Measurements from ENCODE around the gene STK11. TPM values are rescaled to one million over a fixed set of nuclear protein-coding genes. Genes with fewer than 3 reads are reported as not detected.

Gene STK11
- total and polyA plus RNA-seq, 9 donors, result 36.9 to 71.2 (median 54.2) TPM

GRCh38 chr19:1259206-1259875, 53.8 kb downstream of the STK11 start:
- peak; percentile 76 to 85 (median 84) for DNase-seq
- intact Hi-C loops (cut with DNase I), result no loop called here
- Histone ChIP-seq H3K9me3 (no peaks in the 10 kb centered on the region), H3K4me1 (ENCODE audit: insufficient read depth) (peaks cover 34% of the 10 kb centered on the region), H3K27me3 (no peaks in the 10 kb centered on the region), H3K4me3 (peak overlapping the region; percentile 1), H3K27ac (peak overlapping the region; percentile 89 to 91), H3K36me3 (no peaks in the 10 kb centered on the region)
- TF ChIP-seq EP300 (IDR thresholded peaks at IDR 0.05), result no peak
- TF ChIP-seq POLR2A (IDR thresholded peaks at IDR 0.05), result peak; percentile 34
- 22 to 35% (median 23%) methylated on average over 11 to 17 of the region's 17 CpGs for WGBS, 3 donors

DNA sequence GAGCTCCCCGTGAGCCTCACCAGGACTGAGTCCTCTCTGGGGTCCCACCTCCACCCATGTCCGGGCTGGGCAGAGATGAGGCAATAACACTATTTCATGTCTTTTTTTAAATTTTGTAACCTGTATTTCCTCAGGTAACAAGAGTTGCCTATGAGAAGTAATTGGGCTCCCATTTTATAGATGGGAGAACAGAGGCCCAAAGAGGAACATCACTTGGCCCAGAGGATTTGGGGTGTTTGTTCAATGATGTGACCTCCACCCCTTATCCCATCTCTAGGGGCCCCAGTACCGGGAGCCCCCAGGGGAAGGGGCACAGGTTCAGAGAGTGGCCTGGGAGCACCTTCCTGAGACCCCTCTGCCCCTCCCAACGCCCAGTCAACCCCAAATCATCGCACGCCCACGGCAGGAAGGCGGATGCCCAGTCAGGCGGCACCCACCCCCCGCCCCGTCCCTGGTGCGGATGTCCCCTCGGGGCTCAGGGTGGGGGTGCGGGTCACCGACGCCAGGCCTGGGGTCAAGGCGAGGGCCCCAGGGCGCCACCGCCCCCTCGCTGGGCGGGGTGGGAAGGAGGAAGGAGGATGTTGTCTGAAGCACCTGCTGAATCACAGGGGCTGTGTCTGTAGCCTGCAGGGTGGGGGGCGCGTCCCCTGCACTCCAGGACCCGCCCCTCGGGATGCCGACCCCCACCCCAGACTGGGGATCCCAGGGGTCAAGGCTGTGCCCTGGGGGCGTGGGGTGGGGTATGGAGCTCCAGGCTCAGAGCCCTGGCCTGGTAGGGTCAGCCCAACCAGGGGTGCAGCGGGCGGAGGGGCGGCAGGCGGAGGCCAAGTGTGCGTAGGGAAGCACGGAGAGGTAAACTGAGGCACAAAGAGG, 54.5 kb downstream of the STK11 start:
- H3K27ac ChIP-seq, result peak overlapping the region; percentile 89 to 91
- H3K36me3 ChIP-seq, result no peaks in the 10 kb centered on the region
- H3K27me3 ChIP-seq, result no peaks in the 10 kb centered on the region
- DNase-seq, result peak in 2 of 5 donors; percentile 68 to 73
- H3K4me3 ChIP-seq, result no peak overlapping the region
- intact Hi-C loops (cut with DNase I), result no loop called here
- H3K9me3 ChIP-seq, result no peaks in the 10 kb centered on the region
- peaks cover 34% of the 10 kb centered on the region for H3K4me1 ChIP-seq (ENCODE audit: insufficient read depth)
- 23 to 30% (median 29%) methylated on average over 32 to 33 of the region's 33 CpGs for WGBS, 3 donors
- TF ChIP-seq POLR2A (IDR thresholded peaks at IDR 0.05), result no peak
- TF ChIP-seq, protein P1, sequence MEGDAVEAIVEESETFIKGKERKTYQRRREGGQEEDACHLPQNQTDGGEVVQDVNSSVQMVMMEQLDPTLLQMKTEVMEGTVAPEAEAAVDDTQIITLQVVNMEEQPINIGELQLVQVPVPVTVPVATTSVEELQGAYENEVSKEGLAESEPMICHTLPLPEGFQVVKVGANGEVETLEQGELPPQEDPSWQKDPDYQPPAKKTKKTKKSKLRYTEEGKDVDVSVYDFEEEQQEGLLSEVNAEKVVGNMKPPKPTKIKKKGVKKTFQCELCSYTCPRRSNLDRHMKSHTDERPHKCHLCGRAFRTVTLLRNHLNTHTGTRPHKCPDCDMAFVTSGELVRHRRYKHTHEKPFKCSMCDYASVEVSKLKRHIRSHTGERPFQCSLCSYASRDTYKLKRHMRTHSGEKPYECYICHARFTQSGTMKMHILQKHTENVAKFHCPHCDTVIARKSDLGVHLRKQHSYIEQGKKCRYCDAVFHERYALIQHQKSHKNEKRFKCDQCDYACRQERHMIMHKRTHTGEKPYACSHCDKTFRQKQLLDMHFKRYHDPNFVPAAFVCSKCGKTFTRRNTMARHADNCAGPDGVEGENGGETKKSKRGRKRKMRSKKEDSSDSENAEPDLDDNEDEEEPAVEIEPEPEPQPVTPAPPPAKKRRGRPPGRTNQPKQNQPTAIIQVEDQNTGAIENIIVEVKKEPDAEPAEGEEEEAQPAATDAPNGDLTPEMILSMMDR (IDR thresholded peaks at IDR 0.05), result no peak
- TF ChIP-seq EP300 (IDR thresholded peaks at IDR 0.05), result no peak

DNA sequence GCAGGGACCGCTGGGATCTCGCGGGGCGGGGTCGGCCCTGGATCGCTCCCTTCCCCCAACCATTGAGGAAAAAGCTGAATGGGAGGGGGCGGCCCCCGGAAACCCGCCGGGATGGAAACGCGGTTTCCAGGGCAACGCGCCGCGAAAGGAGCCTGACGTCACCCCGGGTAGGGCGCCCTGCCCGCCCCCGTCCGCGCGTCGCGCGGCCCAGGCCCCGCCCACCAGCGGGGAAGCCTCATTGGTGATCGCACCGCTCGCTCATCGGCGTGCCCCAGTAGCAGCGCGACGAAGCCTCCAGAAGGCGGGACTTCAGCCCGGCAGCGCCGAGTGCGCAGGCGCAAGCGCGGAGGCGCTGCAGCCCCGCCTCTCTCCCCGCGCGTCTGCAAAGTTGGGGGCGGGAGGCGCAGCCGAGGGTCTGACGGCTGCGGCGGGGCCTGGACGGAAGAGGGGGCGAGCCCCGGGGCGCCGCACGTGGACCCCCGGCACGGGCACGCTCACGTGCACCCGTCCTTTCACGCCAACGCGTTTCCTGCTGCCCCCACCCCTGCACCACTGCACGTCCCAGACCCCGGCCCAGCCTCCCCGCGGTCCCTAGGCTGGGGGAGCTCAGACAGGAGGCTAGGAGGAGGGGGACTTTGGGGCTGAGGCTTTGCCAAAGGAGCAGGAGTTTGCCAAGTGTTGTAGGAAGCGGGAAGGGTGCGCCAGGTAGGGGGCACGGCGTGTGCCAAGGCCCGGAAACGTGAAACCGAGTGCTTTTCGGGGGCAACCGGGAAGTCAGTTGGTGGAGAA, 55.4 kb downstream of the STK11 start:
- Histone ChIP-seq H3K4me3 (peak overlapping the region; percentile 52), H3K27ac (peak overlapping the region; percentile 89 to 91), H3K4me1 (ENCODE audit: insufficient read depth) (peaks cover 37% of the 10 kb centered on the region), H3K9me3 (no peaks in the 10 kb centered on the region), H3K36me3 (no peaks in the 10 kb centered on the region), H3K27me3 (no peaks in the 10 kb centered on the region)
- DNase-seq, result peak; percentile 97 to 99 (median 98)
- WGBS, 3 donors, result 1 to 2% (median 1%) methylated on average over 65 to 82 of the region's 83 CpGs
- TF ChIP-seq EP300 (IDR thresholded peaks at IDR 0.05) (peak; percentile 72), POLR2A (IDR thresholded peaks at IDR 0.05) (peak; percentile 51)
- TF ChIP-seq, protein P1 (IDR thresholded peaks at IDR 0.05), result peak in 1 of 3 donors; percentile 5
- intact Hi-C loops (cut with DNase I), result no loop called here

- DNase-seq, result peak in 2 of 5 donors; percentile 64 to 68
- H3K4me3 ChIP-seq, result peak overlapping the region; percentile 52
- intact Hi-C loops (cut with DNase I), result no loop called here
- H3K4me1 ChIP-seq (ENCODE audit: insufficient read depth), result peaks cover 40% of the 10 kb centered on the region
- TF ChIP-seq, protein P1 (IDR thresholded peaks at IDR 0.05), result no peak
- TF ChIP-seq POLR2A (IDR thresholded peaks at IDR 0.05) (no peak), EP300 (IDR thresholded peaks at IDR 0.05) (no peak)
- H3K9me3 ChIP-seq, result no peaks in the 10 kb centered on the region
- H3K27me3 ChIP-seq, result no peaks in the 10 kb centered on the region
- H3K36me3 ChIP-seq, result no peaks in the 10 kb centered on the region
- 22 to 32% (median 25%) methylated on average over 14 of the region's 14 CpGs for WGBS, 3 donors
- H3K27ac ChIP-seq, result peak overlapping the region; percentile 84 to 91
These were observed 55.9 kb downstream of the STK11 start for GRCh38 chr19:1261538-1261797.
